Right lobe of liver (tissue), 4 donors: ENCODE measurements around the gene STAG2.
"Not testable (repeated sequence)": the region's sequence is repeated elsewhere in the genome, so short reads cannot be mapped to it uniquely, and the experiment has no call there.

Source experiments
- CTCF ChIP-seq, 4 donors: fragments of 200-600 bp in 3 of 4; fragments of 450-650 bp in 1 of 4; IDR thresholded peaks; one replicate each; pipeline versions ENCODE4 v1.5.1 to v1.8.0; 2016 to 2022; ENCODE audit warnings: antibody characterized with exemption in 4 of 4, mild to moderate bottlenecking in 2 of 4
- POLR2A ChIP-seq: fragments of 450-650 bp; IDR thresholded peaks from one replicate; pipeline ENCODE4 v1.6.1; 2017; ENCODE audit warnings: antibody characterized with exemption, mild to moderate bottlenecking
- donor health status: DM: no; HTN: no; CAD: no.
- donor health status: DM: no; HTN: no; CAD: no.
- donor health status: DM: no; HTN: yes; CAD: no.

DNA sequence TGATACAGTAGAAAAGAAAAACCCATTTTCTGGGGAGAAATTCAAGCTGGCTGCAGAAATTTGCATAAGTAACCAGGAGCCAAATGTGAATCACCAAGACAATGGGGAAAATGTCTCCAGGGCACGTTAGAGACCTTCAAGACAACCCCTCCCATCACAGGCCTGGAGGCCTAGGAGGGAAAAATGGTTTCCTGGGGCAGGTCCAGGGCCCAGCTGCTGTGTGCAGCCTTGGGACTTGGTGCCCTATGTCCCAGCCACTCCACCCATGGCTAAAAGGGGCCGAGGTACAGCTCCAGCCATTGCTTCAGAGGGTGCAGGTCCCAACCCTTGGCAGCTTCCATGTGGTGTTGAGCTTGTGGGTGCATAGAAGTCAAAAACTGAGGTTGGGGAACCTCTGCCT is 29.5 kb upstream of the STAG2 start:
- TF ChIP-seq CTCF (IDR thresholded peaks at IDR 0.05); POLR2A: not testable (repeated sequence)
